GM10266 (cell line): Measurements from ENCODE around the gene CDC42EP1.

Source experiments
- DNase-seq: peaks from one replicate; pipeline ENCODE4 v3.0.0; 2012; ENCODE audit errors: extremely low spot score
- CTCF ChIP-seq: IDR thresholded peaks from 2 replicates; pipeline ENCODE4 v1.5.1; 2012; ENCODE audit warnings: mild to moderate bottlenecking, low read depth; ENCODE audit not compliant: control insufficient read depth, insufficient read depth; ENCODE audit errors: missing control alignments

CDC42EP1 gene

GRCh38 chr22:37518509-37519267 lies 41.6 kb upstream of the CDC42EP1 start:
- TF ChIP-seq CTCF, result no peak
- DNase-seq, result no peak

- peak; percentile 62 for DNase-seq
- no peak for TF ChIP-seq CTCF
Observed at GRCh38 chr22:37519268-37520195, 40.7 kb upstream of the CDC42EP1 start, which contains the start of gene CARD10. TSS of gene CARD10 (minus strand) at chr22:37519415. CDS start at chr22:37519200, 215 bp downstream.

GRCh38 chr22:37520776-37521191 lies 39.5 kb upstream of the CDC42EP1 start:
- no peak for DNase-seq
- TF ChIP-seq CTCF, result no peak

- TF ChIP-seq CTCF, result no peak
- DNase-seq, result no peak
Observed at GRCh38 chr22:37521236-37521739, 39.0 kb upstream of the CDC42EP1 start.

GRCh38 chr22:37522482-37522881 lies 37.8 kb upstream of the CDC42EP1 start:
- TF ChIP-seq CTCF, result no peak
- DNase-seq, result no peak

GRCh38 chr22:37525073-37525745 lies 35.1 kb upstream of the CDC42EP1 start:
- DNase-seq, result no peak
- no peak for TF ChIP-seq CTCF
